ENCODE measurements around the gene HEPHL1.

HEPHL1 gene

DNA sequence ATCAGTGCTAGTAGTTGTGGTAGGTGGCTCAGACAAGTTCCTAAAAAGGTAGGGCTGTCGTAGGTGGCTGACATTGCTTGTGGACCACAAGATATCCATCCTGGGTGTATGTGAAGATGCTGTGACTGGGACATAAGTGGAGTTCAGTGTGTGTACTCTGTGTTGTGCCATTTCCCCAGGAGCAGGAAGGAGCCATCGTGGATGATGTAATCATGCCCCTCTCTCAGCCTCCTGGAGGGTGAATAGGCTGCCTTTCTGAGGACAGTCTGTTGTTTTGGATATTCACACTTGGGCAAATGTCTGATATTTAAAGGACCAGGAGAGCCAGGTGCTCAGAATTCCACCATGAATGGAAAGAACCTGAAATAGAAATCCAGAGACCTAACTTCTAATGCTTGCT is 2.7 kb downstream of the HEPHL1 start:
- no peak for DNase-seq

DNA sequence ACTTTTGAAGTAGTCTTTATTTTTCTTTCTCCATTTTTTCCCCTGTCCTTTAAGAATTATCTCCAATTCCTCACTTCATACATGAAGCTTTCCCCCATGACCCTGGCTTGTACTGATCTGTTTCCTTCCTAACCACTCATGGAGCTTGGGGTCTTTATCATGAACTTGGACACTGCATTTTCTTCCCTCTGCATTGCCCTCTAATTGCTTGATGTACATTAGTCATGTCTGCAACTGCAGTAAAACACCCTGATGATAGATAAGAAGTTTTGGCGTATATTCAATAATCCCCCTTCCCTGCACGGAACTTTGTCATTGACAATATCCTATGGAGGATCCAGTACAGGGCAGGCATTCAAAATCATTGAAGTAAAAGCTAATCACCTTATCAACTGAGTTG is 3.4 kb downstream of the HEPHL1 start:
- no peak for DNase-seq

DNA sequence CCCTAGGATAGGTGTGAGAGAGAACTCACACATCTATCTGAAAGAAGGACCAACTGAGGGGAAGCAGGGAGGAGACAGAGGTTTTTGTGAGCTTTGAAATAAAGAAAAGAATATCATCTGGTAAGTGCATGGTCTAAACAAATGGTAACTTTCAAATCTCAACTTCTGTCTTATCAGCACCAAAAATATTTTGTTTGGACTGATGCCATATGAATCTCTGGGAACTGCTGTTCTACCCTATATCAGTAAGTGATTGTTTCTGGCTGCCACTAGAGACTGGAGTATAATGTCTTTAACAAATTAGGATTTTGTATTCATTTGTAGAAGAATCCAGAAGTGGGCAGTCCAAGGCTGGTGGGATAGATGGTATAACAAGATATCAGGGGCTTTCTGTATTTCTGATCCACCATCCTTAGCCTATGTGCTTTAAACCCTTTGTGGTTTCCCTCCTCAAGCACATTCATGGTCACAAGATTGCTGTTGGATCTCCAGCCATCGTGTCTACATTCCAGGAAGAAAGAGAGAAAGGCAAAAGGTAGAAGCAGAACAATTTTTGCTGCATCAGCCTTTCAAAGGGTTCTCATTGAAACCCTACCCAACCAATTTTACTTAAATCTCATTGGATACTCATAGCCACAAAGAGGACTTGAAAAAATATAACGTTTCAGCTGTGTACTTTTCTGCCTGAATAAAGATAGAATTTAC is 4.7 kb downstream of the HEPHL1 start:
- no peak for DNase-seq

DNA sequence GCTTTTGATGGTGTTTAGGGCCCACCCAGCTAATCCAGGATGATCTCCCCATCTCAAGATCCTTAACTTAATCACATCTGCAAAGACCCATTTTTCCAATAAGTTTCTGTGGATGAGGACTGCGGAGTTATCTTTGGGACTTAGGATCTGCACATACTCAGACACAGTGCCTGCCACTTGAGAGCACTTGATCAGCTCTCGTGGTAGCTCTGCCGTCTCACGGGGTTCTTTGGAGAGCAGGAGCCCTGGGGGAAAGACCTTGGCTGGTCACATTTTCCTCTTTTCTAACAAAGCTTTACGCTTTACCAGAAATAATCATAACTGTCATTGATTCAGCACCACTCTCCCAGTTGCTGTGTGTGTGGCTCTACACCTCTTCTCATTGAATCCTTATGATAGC is 6.1 kb downstream of the HEPHL1 start:
- DNase-seq, result no peak

DNA sequence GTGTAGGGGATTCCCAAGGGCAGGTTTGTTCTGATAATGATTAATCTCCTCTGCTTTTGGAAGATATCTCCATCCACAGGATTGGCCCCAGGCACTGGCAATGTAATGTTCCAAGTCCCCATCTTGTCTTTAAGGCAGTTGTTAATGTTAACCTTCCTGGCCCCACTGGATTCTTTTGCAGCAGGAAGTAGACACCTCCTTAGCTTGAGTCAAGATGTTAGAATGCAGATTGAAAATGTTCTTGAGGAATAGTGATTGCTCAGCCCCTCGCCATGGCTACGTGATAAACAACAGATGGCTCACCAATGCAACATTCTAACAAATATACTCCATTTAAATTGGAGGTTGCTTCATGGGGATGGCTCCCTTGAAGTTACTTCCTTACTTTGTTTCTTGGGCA is 7.3 kb downstream of the HEPHL1 start:
- peak in 1 of 2 experiments; percentile 37 for DNase-seq

DNA sequence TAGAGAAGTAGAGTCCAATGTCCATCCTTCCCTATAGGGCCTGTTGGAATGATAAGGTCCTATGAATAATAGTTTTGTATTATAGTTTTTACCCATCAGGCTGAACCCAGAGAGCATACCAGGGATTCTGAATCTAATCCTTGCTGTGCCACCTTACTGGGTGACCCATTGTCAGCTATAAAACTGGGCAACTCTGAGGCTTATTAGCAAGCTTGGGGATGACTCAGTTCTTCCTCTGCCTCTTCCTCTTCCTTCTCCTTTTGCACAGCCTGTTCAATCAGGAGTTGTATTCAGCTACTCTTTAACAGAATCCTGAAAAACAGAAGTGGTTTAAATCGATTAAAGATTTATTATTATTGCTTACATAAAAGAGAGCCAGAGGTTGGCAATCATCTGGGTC is 8.9 kb downstream of the HEPHL1 start:
- DNase-seq, result no peak

DNA sequence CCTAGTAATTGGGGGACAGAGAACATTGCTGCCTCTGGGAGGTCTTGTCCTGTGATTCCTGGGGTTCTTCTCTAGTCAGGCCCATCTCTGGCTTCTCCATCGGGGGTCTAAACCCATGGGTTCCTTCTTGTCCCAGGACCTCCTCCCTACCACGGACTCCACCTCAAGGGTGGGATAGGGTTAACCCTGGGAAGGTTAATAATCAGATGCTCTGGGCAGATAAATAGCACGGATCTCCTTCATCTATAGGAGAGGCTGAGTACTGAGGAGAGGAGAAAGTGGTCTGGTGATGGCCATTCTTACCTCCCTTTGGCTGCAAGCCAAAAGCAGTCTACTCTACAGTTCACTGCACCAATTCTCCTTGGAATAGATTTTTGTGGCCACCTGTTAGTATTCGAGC is 10.5 kb downstream of the HEPHL1 start:
- no peak for DNase-seq

DNA sequence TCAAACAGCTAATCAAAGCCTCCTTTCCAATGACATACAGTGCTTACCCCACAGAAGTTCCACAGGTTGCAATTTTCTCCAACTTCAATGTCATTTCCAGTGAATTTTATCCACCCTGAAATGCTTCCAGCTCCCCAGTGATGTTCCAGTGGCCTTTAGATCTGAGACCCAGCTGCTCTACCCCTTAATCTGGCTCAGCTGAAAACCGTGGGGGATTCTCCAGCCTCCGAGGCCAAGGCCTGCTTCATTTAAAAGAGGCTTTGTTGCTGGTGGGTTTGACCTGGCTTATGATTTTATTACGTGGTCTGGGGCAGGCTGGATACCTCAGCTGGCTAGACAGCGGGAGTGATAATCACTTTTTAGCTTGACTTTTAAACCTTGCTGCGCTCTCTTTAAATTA is 10.9 kb downstream of the HEPHL1 start:
- DNase-seq, result no peak

DNA sequence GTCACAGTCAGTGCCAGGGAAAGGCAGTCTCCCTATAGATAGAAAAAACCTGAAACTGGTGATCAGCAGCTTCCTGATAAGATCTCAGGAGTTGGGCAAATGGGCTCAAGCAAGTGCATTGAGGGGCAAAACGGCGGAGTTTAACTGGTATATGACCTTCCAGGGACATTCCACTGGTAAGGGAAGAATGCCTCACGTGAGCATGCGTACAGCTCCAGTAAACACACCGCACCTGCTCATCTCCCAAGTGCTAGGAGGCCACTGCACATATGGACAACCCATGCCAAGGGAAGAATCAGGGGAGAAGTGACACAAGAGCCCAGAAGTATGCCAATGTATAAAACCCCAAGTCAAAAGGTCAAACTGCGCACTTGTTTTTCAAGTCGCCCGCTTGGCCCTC is 11.6 kb downstream of the HEPHL1 start:
- DNase-seq, result no peak

DNA sequence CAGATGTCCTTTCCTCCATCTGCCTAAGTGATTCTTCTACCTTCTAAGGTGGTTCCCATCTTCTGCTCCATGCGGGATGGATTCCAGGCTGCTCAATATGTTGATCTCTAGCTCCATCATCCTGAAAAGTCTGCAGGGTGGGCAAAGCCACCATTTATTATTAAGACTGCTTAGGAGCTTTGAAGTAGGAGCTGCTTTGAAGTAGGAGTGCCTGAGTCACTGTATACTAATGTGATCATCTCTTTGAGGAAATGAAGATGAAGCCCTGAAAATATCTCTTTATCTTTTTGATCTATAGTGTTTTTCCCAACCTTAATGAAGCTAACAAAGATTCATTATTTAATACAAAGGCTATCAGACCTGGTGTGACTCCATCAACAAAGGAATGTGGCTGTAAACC is 13.1 kb downstream of the HEPHL1 start:
- DNase-seq, result no peak

DNA sequence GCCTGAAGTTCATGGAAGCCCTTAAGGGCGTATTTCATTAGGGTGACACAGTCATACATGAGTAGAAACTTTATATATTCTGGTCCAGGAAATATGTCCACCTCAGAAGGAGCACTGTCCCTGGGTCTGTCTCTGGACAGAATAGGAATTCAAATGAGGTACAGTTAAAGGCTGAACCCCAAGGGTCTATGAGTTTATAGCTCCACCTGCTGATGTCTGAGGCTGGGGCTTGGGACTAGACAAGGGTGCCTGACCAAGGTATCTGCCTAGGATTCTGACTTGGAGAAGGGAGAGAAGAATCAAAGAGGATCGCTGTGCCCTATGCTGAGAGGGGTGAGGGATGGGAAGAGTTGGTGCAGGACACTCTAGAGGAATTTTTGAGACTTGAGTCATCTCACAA is 14.9 kb downstream of the HEPHL1 start:
- no peak for DNase-seq

DNA sequence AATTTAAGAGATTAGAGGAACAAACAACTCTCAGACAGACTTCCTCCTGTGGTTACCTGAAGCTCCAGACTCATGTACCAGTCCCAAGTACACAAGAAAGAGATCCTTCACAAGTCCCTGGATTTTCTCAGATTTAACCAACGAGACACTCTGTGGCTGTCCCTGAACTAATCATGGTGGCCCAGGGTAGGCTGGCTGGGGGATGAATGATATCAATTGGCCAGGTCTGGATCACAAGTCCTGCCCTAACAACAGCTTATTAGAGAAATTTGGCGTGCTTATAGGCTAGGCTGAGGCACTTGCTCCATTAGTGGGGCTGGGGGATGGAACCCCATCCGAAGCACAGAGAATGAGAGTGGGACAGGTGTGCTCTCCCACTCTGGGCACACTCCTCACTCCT is 22.1 kb downstream of the HEPHL1 start:
- no peak for DNase-seq

DNA sequence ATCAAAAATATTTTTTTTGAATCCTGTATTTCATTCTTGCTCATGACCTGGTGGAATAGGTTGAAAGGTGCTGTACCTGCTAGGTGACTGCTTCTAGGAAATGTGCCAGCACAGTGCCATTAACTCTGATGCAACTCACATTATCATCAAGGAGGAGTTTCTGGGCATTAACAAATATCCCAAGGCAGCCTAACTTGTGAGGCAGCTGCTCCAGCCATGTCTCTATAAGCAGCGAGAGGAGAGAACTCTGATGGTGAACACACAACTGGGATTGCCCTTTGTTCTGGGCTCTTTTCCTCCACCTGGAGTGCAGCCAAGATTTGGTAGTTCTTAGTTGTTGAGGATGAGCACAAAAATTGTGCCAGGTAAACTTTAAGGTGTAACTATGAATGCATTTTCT is 25.6 kb downstream of the HEPHL1 start:
- no peak for DNase-seq

DNA sequence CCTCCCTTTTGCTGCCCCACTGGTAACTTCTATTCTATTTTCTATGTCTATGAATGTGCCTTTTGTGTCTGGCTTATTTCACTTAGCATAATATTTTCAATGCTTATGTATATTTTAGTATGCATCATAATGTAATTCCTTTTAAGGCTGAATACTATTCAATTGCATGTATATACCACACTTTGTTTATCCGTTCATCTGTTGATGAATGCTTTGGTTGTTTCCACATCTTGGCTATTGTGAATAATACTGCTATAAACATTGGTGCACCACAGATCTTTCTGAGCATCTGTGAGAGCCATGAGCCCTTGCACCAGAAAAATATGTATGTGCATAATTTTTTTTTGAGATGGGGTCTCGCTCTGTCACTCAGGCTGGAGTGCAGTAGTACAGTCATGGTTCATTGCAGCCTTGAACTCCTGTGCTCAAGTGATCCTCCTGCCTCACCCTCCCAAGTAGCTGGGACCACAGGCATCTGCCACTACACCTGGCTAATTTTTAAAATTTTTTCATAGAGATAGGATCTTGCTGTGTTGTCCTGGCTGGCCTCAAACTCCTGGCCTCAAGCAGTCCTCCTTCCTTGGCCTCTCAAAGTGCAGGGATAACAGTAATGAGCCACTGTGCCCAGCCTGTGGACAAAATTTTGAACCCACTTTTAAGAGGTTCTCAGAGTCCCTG is 27.0 kb downstream of the HEPHL1 start:
- DNase-seq, result no peak

DNA sequence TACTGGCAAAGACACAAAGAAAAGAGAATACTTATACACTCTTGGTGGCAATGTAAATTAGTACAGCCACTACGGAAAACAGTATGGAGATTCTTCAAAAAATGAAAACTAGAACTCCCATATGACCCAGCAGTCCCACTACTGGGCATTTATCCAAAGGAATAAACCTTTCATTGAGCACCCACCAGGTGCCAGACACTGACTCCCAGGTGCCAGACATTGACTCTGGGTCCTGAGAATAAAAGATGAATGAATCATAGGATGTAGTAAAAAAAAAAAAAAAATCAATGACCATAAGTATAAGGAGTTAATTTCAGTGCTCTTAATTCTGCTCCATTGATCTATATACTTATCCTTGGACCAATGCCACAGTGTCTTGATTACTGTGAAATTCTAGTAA is 28.2 kb downstream of the HEPHL1 start:
- no peak for DNase-seq

DNA sequence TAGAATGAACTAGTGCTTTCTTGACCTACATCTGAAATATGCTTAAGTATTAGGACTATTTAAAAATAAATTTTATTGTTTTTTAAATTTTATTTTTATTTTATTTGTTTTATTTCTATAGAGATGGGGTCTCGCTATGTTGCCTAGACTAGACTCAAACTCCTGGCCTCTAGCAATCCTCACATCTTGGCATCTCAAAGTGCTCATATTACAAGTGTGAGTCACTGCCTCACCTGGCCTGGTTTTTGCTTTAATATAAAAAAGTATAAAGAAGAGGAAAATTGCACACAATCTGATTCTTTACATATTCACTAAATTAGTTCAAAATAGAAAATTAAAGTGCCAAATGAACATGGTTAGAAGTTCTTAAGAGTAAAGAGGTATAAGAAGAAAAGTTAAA is 37.5 kb downstream of the HEPHL1 start:
- no peak for DNase-seq

DNA sequence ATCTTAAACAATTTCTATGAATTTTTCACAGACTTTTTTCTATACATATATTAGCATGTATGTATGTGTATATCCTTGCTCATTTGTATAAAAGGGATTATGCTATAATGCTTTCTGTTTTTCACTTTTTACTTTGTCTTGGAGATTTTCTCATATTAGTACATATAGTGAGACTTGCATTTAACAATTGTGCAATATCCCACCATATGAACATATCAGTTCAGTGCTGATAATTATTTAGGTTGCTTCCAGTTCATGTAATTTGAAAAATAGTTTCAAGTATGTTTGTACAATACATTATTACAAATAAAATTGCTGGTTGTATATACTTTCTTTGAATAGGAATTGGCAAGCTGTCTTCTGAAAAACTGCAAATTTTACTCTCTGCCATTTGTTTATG is 37.9 kb downstream of the HEPHL1 start:
- DNase-seq, result no peak

DNA sequence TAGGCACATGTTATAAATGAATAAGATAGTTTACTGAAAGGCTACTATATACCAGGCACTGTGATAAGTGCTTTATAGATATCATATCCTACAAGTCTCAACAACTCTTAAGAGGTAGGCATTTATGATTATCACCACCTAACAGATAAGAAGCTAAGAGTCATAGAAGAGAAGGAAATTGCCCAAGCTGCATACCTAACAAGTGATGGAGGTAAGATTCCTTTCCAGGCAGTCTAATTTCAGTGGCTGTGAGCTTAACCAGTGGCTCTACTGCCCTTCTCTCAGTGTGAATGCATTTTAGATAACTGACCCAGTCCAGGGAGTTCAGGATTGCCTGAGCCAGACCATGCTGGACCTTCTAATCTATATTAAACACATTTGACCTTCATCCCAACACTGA is 39.2 kb downstream of the HEPHL1 start:
- DNase-seq, result no peak

DNA sequence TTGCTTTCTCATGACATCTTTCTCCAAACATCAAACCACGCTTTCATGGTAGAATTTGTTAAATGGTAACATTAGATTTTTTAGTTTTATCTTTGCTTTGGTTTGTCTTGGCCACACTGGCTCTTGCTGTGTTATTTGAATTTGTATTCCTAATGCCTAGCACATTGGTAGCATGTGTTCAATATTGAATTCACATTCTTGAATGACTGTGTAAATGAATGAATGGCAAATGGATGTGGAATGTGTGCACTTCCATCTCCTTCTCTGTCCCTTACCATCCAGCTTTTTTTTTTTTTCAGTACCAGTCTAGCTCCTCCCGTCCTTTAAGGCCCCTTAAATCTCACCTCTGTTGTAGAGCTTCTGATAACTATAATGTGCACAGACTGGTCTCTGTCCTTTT is 41.2 kb downstream of the HEPHL1 start:
- DNase-seq, result no peak

DNA sequence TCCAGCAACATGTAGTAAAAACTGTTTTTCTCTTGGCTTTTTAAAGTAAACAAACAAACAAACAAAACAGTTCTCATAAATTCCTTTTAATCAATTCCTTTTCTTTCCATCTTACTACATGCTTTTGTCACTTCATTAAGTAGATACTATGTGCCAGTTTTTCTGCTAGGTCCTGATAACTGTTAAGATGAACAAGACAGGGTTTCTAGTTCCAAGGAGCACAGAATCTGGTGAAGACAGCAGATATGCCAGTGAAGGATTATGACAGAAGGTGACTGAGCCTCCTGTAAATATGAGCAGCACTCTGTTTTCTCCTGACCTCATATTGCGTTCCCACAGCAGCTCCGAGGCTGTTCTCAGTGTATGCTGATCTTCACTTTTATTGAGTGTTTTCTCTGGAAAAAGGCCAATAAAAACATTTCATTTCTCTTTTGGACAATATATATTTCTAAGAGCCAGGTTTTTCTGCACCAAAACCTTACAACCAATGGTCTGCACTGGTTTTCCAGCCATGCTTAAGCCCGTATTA is 45.8 kb downstream of the HEPHL1 start:
- DNase-seq, result no peak

DNA sequence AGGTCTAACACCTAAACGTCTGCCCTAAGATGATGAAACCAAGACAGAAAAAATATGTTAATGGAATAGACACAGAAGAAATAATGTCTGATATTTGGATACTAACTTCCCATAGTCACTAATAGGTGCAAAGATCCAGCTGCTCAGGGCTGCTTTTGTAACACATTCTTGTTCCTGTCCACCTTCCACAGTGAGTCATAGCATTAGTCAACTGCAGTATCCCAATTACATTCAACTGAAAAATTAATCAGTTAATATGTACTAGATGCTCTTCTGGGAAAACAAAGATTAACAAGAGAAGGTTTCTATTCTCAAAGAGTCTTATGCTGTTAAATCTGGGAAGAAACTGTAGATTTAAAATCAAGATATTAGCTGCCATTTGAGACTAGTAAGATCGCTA is 47.6 kb downstream of the HEPHL1 start:
- no peak for DNase-seq

DNA sequence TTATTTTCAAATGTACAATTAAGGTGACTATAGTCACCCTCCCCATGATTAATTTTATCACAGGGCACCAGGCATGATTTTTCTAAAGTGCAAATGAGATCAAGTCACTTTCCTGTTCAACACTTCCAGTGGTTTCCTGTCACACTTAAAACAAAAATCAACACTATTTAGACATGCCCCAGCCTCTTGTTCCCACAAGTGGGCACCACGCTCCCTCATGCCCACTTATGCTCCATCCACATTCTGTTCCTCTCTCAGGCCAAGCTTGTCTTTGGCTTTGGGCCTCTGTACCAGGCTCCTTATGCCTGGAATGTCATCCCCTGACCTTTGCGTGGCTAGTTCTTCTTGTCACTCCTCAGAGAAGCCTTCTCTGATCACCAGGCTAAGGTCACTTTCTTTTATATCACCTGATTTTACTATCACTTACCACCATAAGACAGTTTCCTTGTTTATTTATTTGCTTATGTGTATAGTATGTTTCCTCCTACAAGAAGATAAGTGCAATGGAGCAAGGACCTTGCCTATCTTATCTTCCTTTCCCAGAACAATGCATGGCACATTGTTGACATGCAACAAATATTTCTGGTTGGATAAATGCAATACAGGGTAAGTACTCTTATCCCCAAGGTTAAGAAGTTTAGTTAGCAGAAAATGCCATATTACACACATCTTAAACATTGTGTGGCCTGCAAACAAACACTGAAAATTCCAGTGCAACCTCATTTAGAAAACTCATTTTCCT is 56.6 kb downstream of the HEPHL1 start:
- no peak for DNase-seq

DNA sequence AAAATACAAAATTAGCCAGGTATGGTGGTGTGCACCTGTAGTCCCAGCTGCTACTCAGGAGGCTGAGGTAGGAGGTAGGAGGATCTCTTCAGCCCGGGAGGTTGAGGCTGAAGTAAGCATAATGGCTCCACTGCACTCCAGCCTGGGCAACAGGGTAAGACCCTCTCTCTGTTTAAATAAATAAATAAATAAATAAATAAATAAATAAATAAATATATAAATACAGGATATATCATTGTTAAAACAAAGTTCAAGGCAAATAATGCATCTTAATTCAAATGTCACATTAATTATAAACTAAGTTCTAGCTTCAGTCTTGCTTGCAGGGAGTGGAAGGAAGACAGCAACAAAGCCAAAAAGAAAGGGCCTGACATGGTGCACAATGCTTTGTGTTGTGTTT is 63.0 kb downstream of the HEPHL1 start:
- DNase-seq, result no peak

DNA sequence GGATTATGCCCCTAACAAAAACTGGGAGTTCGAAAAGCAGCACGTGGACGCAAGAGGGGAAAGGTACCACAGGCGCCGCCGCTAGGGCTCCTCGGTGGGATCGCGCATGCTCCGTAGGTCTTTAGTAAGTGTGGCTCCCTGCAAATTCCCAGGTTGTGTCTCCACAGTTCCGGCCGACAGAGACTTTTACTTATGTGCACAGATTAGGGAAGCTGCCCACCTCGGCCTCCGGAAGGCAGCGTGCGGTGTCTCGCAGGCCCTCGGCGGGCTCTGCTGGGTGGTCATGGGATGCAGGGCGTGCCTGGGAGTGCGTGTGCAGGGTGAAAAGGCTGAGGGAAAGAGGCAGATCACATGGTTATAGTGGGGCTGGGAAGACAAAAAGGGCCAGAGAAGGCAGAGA is 67.8 kb downstream of the HEPHL1 start:
- no peak for DNase-seq
